ENCODE measurements around the gene TK2. TPM values are rescaled to one million over a fixed set of nuclear protein-coding genes. Genes with fewer than 3 reads are reported as not detected.
"Not testable (repeated sequence)": the region's sequence is repeated elsewhere in the genome, so short reads cannot be mapped to it uniquely, and the experiment has no call there.

Gene TK2
- polyA plus RNA-seq, 2 of the 4 experiments (the other 2 are of a cell fraction), result 13.9 to 29.5 TPM

DNA sequence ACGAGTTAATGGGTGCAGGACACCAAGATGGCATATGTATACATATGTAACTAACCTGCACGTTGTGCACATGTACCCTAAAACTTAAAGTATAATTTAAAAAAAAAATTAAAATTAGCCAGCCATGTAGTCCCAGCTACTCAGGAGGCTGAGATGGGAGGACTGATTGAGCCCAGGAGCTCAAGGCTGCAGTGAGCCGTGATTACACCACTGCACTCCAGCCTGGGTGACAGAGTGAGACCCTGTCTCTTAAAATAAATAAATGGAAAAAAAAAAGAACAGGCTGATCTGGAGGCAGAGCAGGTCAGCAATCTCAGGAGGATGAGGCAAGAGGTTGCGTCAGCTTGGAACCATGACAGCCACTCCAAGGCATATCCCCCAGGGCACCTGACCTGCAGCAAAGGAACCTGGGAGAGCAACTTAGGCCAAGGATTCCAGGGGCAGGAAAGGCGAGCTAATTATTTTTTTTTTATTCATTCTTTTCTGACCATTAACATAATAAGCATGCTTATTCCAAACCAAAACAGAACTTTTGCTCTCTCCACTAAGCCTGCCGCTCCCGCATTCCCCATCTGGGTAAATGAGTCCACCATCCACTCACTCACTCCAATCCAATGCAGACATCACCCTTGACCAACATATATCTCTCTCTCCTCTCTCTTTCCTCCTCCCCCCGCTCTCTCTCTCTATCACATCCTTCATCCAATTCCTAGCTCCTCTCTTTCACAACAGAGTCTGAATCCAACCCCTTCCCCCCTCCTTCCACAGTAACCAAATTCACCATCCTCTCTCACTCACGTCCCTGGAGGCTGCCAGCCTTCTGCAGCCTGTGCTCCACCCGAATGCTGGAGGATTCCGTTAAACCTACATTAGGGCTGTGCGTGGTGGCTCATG is 47.7 kb downstream of the TK2 start:
- TF ChIP-seq JUN (IDR thresholded peaks at IDR 0.05), result 0 out of 5 replicates have a peak, but pooled peaks of 1 of the 2 experiments have one; percentile 25
- TF ChIP-seq CEBPB (IDR thresholded peaks at IDR 0.05), result peak; percentile 3 to 70; a peak in 3 of 4 replicates
- TF ChIP-seq MAFK (IDR thresholded peaks at IDR 0.05; ENCODE audit: partially characterized antibody), result no peak
- 67% methylated on average over 12 of the region's 12 CpGs for WGBS (ENCODE audit: missing lambda C conversion rate)
- ChIA-PET POLR2A (interaction anchor here (0.7 kb wide), 1 partner anchor 9 kb away, joined by 3 read pairs; no protein-coding TSS in a partner anchor), CTCF (interaction anchor here (0.8 to 1.2 kb wide), 5 partner anchors 9 to 95 kb away, joined by 3 to 8 read pairs (median 4); no protein-coding TSS in a partner anchor)
- ATAC-seq (peak; percentile 66 to 79; a peak in 5 of 6 replicates), DNase-seq (ENCODE audit: low read depth in 1 of 2, low spot score in 1 of 2) (peak in 1 of 2 experiments; percentile 47), FAIRE-seq (no peak)
- H3K27ac ChIP-seq, result peak overlapping the region; percentile 70 to 75
- peaks cover 30% of the 10 kb centered on the region for H3K4me1 ChIP-seq
- no peak overlapping the region for H3K4me3 ChIP-seq
- H3K4me2 ChIP-seq, result peak overlapping the region; percentile 54
- H3K9me3 ChIP-seq, result peaks cover 5% of the 10 kb centered on the region

DNA sequence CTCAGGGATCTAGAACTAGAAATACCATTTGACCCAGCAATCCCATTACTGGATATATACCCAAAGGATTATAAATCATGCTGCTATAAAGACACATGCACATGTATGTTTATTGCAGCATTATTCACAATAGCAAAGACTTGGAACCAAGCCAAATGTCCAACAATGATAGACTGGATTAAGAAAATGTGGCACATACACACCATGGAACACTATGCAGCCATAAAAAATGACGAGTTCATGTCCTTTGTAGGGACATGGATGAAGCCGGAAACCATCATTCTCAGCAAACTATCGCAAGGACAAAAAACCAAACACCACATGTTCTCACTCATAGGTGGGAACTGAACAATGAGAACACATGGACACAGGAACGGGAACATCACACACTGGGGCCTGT is 48.4 kb downstream of the TK2 start:
- CTCF ChIA-PET, result interaction anchor here (1.0 kb wide), 1 partner anchor 14 kb away, joined by 5 read pairs; no protein-coding TSS in a partner anchor

DNA sequence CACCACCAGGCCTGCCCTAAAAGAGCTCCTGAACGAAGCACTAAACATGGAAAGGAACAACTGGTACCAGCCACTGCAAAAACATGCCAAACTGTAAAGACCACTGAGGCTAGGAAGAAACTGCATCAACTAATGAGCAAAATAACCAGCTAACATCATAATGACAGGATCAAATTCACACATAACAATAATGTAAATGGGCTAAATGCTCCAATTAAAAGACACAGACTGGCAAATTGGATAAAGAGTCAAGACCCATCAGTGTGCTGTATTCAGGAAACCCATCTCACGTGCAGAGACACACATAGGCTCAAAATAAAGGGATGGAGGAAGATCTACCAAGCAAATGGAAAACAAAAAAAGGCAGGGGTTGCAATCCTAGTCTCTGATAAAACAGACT is 52.0 kb downstream of the TK2 start:
- FAIRE-seq; H3K27ac ChIP-seq; POLR2A ChIA-PET; H3K4me2 ChIP-seq; ATAC-seq; DNase-seq (ENCODE audit: low read depth in 1 of 2, low spot score in 1 of 2); CTCF ChIA-PET; H3K4me3 ChIP-seq; H3K9me3 ChIP-seq: not testable (repeated sequence)
- WGBS (ENCODE audit: missing lambda C conversion rate), result 43% methylated on average over 1 of the region's 2 CpGs
- peaks cover 11% of the 10 kb centered on the region for H3K4me1 ChIP-seq

More for the DNA sequence above, 48.4 kb downstream of the TK2 start:
- DNase-seq (ENCODE audit: low read depth in 1 of 2, low spot score in 1 of 2); H3K9me3 ChIP-seq; H3K4me2 ChIP-seq; FAIRE-seq; POLR2A ChIA-PET; H3K4me3 ChIP-seq; ATAC-seq: not testable (repeated sequence)
- H3K4me1 ChIP-seq, result peaks cover 23% of the 10 kb centered on the region
- H3K27ac ChIP-seq, result peak overlapping the region; percentile 70 to 75; a peak in 4 of 6 replicates
- WGBS (ENCODE audit: missing lambda C conversion rate), result 94% methylated on average over 2 of the region's 4 CpGs

DNA sequence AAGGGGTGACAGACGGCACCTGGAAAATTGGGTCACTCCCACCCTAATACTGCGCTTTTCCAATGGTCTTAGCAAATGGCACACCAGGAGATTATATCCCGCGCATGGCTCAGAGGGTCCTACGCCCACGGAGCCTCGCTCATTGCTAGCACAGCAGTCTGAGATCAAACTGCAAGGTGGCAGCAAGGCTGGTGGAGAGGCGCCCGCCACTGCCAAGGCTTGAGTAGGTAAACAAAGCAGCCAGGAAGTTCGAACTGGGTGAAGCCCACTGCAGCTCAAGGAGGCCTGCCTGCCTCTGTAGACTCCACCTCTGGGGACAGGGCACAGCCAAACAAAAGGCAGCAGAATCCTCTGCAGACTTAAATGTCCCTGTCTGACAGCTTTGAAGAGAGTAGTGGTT is 53.7 kb downstream of the TK2 start:
- ATAC-seq; H3K4me2 ChIP-seq; H3K27ac ChIP-seq; POLR2A ChIA-PET; DNase-seq (ENCODE audit: low read depth in 1 of 2, low spot score in 1 of 2); H3K4me1 ChIP-seq; H3K9me3 ChIP-seq; H3K4me3 ChIP-seq; FAIRE-seq: not testable (repeated sequence)
- CTCF ChIA-PET, result interaction anchor here (1.0 kb wide), 1 partner anchor 90 kb away, joined by 4 read pairs; no protein-coding TSS in a partner anchor
- 86% methylated on average over 10 of the region's 10 CpGs for WGBS (ENCODE audit: missing lambda C conversion rate)

DNA sequence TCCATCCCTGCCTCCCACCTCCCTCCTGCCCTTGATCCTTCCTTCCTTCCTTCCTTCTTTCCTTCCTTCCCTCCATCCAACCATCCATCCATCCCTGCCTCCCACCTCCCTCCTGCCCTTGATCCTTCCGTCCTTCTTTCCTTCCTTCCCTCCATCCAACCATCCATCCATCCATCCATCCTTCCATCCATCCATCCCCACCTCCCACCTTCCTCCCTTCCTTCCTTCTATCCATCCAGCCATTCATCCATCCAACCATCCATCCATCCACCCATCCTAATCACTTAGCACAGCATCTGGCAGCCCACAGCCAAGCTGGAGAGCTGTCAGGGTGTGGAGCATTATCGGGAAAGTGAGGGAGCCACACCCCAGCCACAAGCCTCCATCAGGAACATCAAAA is 54.5 kb downstream of the TK2 start:
- Histone ChIP-seq H3K27ac (no peak overlapping the region), H3K9me3 (no peaks in the 10 kb centered on the region), H3K4me1 (no peaks in the 10 kb centered on the region), H3K4me3 (no peak overlapping the region), H3K4me2 (no peak overlapping the region)
- ATAC-seq, result no peak
- TF ChIP-seq SMC3 (IDR thresholded peaks at IDR 0.05) (no peak), NFE2L2 (conservative IDR thresholded peaks at IDR 0.05; ENCODE audit: low read length) (no peak), ESRRA (IDR thresholded peaks at IDR 0.05; ENCODE audit: borderline replicate concordance, low read length) (no peak), FOSB (CRISPR knock-in tag; IDR thresholded peaks at IDR 0.05) (no peak), HOXB5 (CRISPR knock-in tag; IDR thresholded peaks at IDR 0.05) (no peak), RNF2 (IDR thresholded peaks at IDR 0.05; ENCODE audit: borderline replicate concordance, low read depth) (no peak), CHD2 (IDR thresholded peaks at IDR 0.05; ENCODE audit: low read length, partially characterized antibody) (no peak)
- no peak for FAIRE-seq
- DNase-seq (ENCODE audit: low read depth in 1 of 2, low spot score in 1 of 2), result no peak
- POLR2A ChIA-PET, result no interaction called here
- CTCF ChIA-PET, result interaction anchor here (1.0 kb wide), 1 partner anchor 90 kb away, joined by 4 read pairs; no protein-coding TSS in a partner anchor
- 47% methylated on average over 2 of the region's 2 CpGs for WGBS (ENCODE audit: missing lambda C conversion rate)

DNA sequence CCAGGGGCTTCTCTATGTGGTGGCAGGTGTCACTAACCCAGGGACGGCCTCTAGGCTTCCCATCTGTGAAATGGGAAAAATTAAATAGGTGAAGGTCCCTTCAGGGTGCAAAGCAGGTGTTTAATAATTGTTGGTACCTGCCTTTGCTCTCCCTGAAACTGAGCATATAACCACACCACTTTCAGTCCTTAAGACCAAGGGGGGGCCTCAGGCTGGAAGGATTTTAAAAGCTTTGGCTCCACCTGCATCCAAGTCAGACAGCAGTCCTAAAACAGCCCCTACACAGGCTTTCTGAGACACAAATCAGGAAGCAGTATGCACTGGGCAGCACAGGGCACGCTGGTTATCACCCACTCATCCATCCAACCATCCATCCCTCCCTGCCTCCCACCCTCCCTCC is 55.0 kb downstream of the TK2 start:
- POLR2A ChIA-PET, result no interaction called here
- WGBS (ENCODE audit: missing lambda C conversion rate), result 80% methylated on average over 2 of the region's 2 CpGs
- no peak overlapping the region; a peak in 1 of 6 replicates for H3K27ac ChIP-seq
- CTCF ChIA-PET, result interaction anchor here (1.0 kb wide), 1 partner anchor 138 kb away, joined by 3 read pairs; no protein-coding TSS in a partner anchor
- no peaks in the 10 kb centered on the region for H3K9me3 ChIP-seq
- no peak overlapping the region for H3K4me2 ChIP-seq
- FAIRE-seq, result no peak
- no peak for DNase-seq (ENCODE audit: low read depth in 1 of 2, low spot score in 1 of 2)
- no peak for ATAC-seq
- no peak overlapping the region for H3K4me3 ChIP-seq
- no peaks in the 10 kb centered on the region for H3K4me1 ChIP-seq
- TF ChIP-seq CHD2 (IDR thresholded peaks at IDR 0.05; ENCODE audit: low read length, partially characterized antibody) (no peak), HOXB5 (CRISPR knock-in tag; IDR thresholded peaks at IDR 0.05) (no peak), CBX8 (IDR thresholded peaks at IDR 0.05) (no peak), NPAS2 (CRISPR knock-in tag; IDR thresholded peaks at IDR 0.05; ENCODE audit: borderline replicate concordance) (no peak), RCOR1 (IDR thresholded peaks at IDR 0.05; ENCODE audit: low read depth, low read length) (no peak), SREBF2 (IDR thresholded peaks at IDR 0.05) (no peak), NFE2L2 (conservative IDR thresholded peaks at IDR 0.05; ENCODE audit: low read length) (no peak), MAZ (IDR thresholded peaks at IDR 0.05; ENCODE audit: borderline replicate concordance, low read depth, low read length) (no peak), NR3C1 (IDR thresholded peaks at IDR 0.05) (no peak), RNF2 (IDR thresholded peaks at IDR 0.05; ENCODE audit: borderline replicate concordance, low read depth) (no peak), KDM1A (IDR thresholded peaks at IDR 0.05; ENCODE audit: low read depth) (no peak), HOXB13 (CRISPR knock-in tag; IDR thresholded peaks at IDR 0.05; ENCODE audit: low read depth) (no peak), EHF (CRISPR knock-in tag; IDR thresholded peaks at IDR 0.05) (no peak)
- TF ChIP-seq, protein P1, sequence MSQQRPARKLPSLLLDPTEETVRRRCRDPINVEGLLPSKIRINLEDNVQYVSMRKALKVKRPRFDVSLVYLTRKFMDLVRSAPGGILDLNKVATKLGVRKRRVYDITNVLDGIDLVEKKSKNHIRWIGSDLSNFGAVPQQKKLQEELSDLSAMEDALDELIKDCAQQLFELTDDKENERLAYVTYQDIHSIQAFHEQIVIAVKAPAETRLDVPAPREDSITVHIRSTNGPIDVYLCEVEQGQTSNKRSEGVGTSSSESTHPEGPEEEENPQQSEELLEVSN (IDR thresholded peaks at IDR 0.05; ENCODE audit: borderline replicate concordance, low read depth), result no peak
- TF ChIP-seq, protein P2, sequence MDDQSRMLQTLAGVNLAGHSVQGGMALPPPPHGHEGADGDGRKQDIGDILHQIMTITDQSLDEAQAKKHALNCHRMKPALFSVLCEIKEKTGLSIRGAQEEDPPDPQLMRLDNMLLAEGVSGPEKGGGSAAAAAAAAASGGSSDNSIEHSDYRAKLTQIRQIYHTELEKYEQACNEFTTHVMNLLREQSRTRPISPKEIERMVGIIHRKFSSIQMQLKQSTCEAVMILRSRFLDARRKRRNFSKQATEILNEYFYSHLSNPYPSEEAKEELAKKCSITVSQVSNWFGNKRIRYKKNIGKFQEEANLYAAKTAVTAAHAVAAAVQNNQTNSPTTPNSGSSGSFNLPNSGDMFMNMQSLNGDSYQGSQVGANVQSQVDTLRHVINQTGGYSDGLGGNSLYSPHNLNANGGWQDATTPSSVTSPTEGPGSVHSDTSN (IDR thresholded peaks at IDR 0.05), result no peak
